GM18909 (cell line): ENCODE measurements around the gene HOXC11.

ENCODE experiments used
- ATAC-seq: cut with Tn5 transposase; IDR thresholded peaks from one replicate; pipeline ENCODE4 v1.9.1; 2021; ENCODE audit warnings: mild to moderate bottlenecking; ENCODE audit not compliant: unreplicated experiment, poor library complexity

HOXC11 gene

GRCh38 chr12:53995378-53996239 lies 22.7 kb downstream of the HOXC11 start:
- ATAC-seq, result no peak

GRCh38 chr12:53996240-53997203 lies 23.6 kb downstream of the HOXC11 start:
- no peak for ATAC-seq

- no peak for ATAC-seq
These were observed 24.5 kb downstream of the HOXC11 start for GRCh38 chr12:53997204-53998109.

GRCh38 chr12:53998110-53998899 lies 25.4 kb downstream of the HOXC11 start:
- no peak for ATAC-seq

GRCh38 chr12:53998900-53999236 lies 25.9 kb downstream of the HOXC11 start:
- no peak for ATAC-seq

GRCh38 chr12:53999559-54000115 lies 26.7 kb downstream of the HOXC11 start:
- ATAC-seq, result no peak

- ATAC-seq, result no peak
These were observed 27.5 kb downstream of the HOXC11 start, which contains the start of gene HOXC9 for GRCh38 chr12:54000116-54001114. TSS of gene HOXC9 (plus strand) at chr12:54000161. CDS start at chr12:54000189, 28 bp downstream.

- ATAC-seq, result no peak
These were observed 28.6 kb downstream of the HOXC11 start for GRCh38 chr12:54001283-54002187.

- no peak for ATAC-seq
These were observed 29.5 kb downstream of the HOXC11 start for GRCh38 chr12:54002278-54002914.

GRCh38 chr12:54002915-54003389 lies 30.0 kb downstream of the HOXC11 start:
- no peak for ATAC-seq

- no peak for ATAC-seq
These were observed 30.7 kb downstream of the HOXC11 start for GRCh38 chr12:54003625-54004024.

- ATAC-seq, result no peak
These were observed 31.3 kb downstream of the HOXC11 start for GRCh38 chr12:54004063-54004840.

GRCh38 chr12:54004841-54005530 lies 32.1 kb downstream of the HOXC11 start:
- ATAC-seq, result no peak

- ATAC-seq, result no peak
These were observed 32.6 kb downstream of the HOXC11 start for GRCh38 chr12:54005531-54005852.
